H9 (cell line): ENCODE measurements around the gene CLIC3. TPM values are rescaled to one million over a fixed set of nuclear protein-coding genes. Genes with fewer than 3 reads are reported as not detected.

Experiments
- DNase-seq: peaks from one replicate; pipeline ENCODE4 v3.0.0-alpha.2; 2017
- H2AFZ ChIP-seq: one replicate; pipeline ENCODE4 v1.6.1; 2013; ENCODE audit warnings: mild to moderate bottlenecking, low read length, control low read depth, moderate library complexity
- H2AK5ac ChIP-seq: 2 replicates; pipeline ENCODE4 v1.6.1; 2013; ENCODE audit warnings: low read length, control low read depth, mixed read lengths; ENCODE audit not compliant: insufficient read length
- H2BK120ac ChIP-seq: one replicate; pipeline ENCODE4 v1.6.1; 2013; ENCODE audit warnings: low read depth, mild to moderate bottlenecking, low read length, control low read depth, inconsistent platforms; ENCODE audit not compliant: poor library complexity, severe bottlenecking
- H2BK12ac ChIP-seq: 2 replicates; pipeline ENCODE4 v1.6.1; 2013; ENCODE audit warnings: low read length, control low read depth, mixed read lengths, low read depth; ENCODE audit not compliant: insufficient read length
- H2BK15ac ChIP-seq: 2 replicates; pipeline ENCODE4 v1.6.1; 2013; ENCODE audit warnings: low read depth, low read length, control low read depth
- H2BK20ac ChIP-seq: one replicate; pipeline ENCODE4 v1.6.1; 2013; ENCODE audit warnings: low read depth, mild to moderate bottlenecking, low read length, control low read depth, inconsistent platforms; ENCODE audit not compliant: poor library complexity, severe bottlenecking
- H2BK5ac ChIP-seq: 2 replicates; pipeline ENCODE4 v1.6.1; 2013; ENCODE audit warnings: low read length, control low read depth, mixed read lengths; ENCODE audit not compliant: insufficient read length
- H3K14ac ChIP-seq: 2 replicates; pipeline ENCODE4 v1.6.1; 2013; ENCODE audit warnings: low read length, control low read depth; ENCODE audit not compliant: insufficient read depth
- H3K18ac ChIP-seq: 2 replicates; pipeline ENCODE4 v1.6.1; 2013; ENCODE audit warnings: low read depth, mild to moderate bottlenecking, mixed read lengths, low read length, control low read depth; ENCODE audit not compliant: insufficient read length
- H3K23ac ChIP-seq: 2 replicates; pipeline ENCODE4 v1.6.1; 2013; ENCODE audit warnings: low read length, control low read depth, mixed read lengths, low read depth; ENCODE audit not compliant: insufficient read length
- H3K23me2 ChIP-seq: 2 replicates; pipeline ENCODE4 v1.6.1; 2013; ENCODE audit warnings: low read depth, mild to moderate bottlenecking, mixed read lengths, low read length, control low read depth; ENCODE audit not compliant: insufficient read length, poor library complexity, severe bottlenecking
- H3K27ac ChIP-seq: 2 replicates; pipeline ENCODE4 v1.5.1; 2013; ENCODE audit warnings: low read length, control low read depth, mixed read lengths, low read depth; ENCODE audit not compliant: insufficient read length
- H3K27me3 ChIP-seq: 2 replicates; pipeline ENCODE4 v1.6.1; 2013; ENCODE audit warnings: low read length, control low read depth, inconsistent platforms; ENCODE audit not compliant: insufficient read depth
- H3K4ac ChIP-seq: 2 replicates; pipeline ENCODE4 v1.6.1; 2013; ENCODE audit warnings: low read depth, mild to moderate bottlenecking, control low read depth, inconsistent platforms, low read length, moderate library complexity
- H3K4me1 ChIP-seq: 2 replicates; pipeline ENCODE4 v1.6.1; 2013; ENCODE audit warnings: low read length, control low read depth, inconsistent platforms; ENCODE audit not compliant: insufficient read depth
- H3K4me2 ChIP-seq: 2 replicates; pipeline ENCODE4 v1.6.1; 2013; ENCODE audit warnings: low read length, control low read depth, mixed read lengths; ENCODE audit not compliant: insufficient read length, insufficient read depth
- H3K56ac ChIP-seq: 2 replicates; pipeline ENCODE4 v1.6.1; 2013; ENCODE audit warnings: low read depth, mild to moderate bottlenecking, mixed read lengths, low read length, control low read depth; ENCODE audit not compliant: insufficient read length
- H3K79me1 ChIP-seq: 2 replicates; pipeline ENCODE4 v1.6.1; 2013; ENCODE audit warnings: low read depth, mild to moderate bottlenecking, moderate library complexity, low read length, control low read depth, inconsistent platforms; ENCODE audit not compliant: insufficient read depth, poor library complexity, severe bottlenecking
- H3K79me2 ChIP-seq: 2 replicates; pipeline ENCODE4 v1.6.1; 2013; ENCODE audit warnings: low read length, control low read depth, inconsistent platforms; ENCODE audit not compliant: insufficient read depth
- H3K9ac ChIP-seq: 2 replicates; pipeline ENCODE4 v1.6.1; 2013; ENCODE audit warnings: low read length, control low read depth, mixed read lengths; ENCODE audit not compliant: insufficient read length; ENCODE audit errors: extremely low read depth
- H3K9me3 ChIP-seq: one replicate; pipeline ENCODE4 v1.6.1; 2013; ENCODE audit warnings: low read depth, low read length, inconsistent platforms; ENCODE audit not compliant: control insufficient read depth
- H3T11ph ChIP-seq: one replicate; pipeline ENCODE4 v1.6.1; 2013; ENCODE audit warnings: mild to moderate bottlenecking, low read length, control low read depth, inconsistent platforms
- H4K20me1 ChIP-seq: one replicate; pipeline ENCODE4 v1.6.1; 2013; ENCODE audit not compliant: control insufficient read depth, insufficient read length, insufficient read depth
- H4K5ac ChIP-seq: 2 replicates; pipeline ENCODE4 v1.6.1; 2013; ENCODE audit warnings: low read depth, mild to moderate bottlenecking, mixed read lengths, low read length, control low read depth; ENCODE audit not compliant: insufficient read length
- H4K8ac ChIP-seq: replicated peaks from 2 replicates; pipeline ENCODE4 v1.6.1; 2013; ENCODE audit warnings: low read length, control low read depth, mixed read lengths, low read depth; ENCODE audit not compliant: insufficient read length
- H4K91ac ChIP-seq: 2 replicates; pipeline ENCODE4 v1.6.1; 2013; ENCODE audit warnings: low read depth, mild to moderate bottlenecking, moderate library complexity, mixed read lengths, low read length, control low read depth; ENCODE audit not compliant: insufficient read length
- H3K27ac Mint-ChIP-seq, 3 experiments: 2 replicates in 2 of 3; 3 replicates in 1 of 3; pipeline ENCODE4 v1.8.0; 2020 to 2021; ENCODE audit warnings: mixed read lengths in 3 of 3, mild to moderate bottlenecking in 1 of 3, moderate library complexity in 1 of 3
- H3K27me3 Mint-ChIP-seq: 2 replicates; pipeline ENCODE4 v1.8.0; 2021; ENCODE audit warnings: low read depth, mild to moderate bottlenecking, moderate library complexity, mixed read lengths
- H3K36me3 Mint-ChIP-seq, 3 experiments: 2 replicates in 2 of 3; 3 replicates in 1 of 3; pipeline ENCODE4 v1.8.0; 2020 to 2021; ENCODE audit warnings: low read depth in 3 of 3, mixed read lengths in 3 of 3; ENCODE audit not compliant: insufficient read depth in 1 of 3
- H3K4me1 Mint-ChIP-seq, 2 experiments: 2 replicates each; pipeline ENCODE4 v1.8.0; 2020; ENCODE audit warnings: mixed read lengths in 2 of 2
- H3K4me3 Mint-ChIP-seq, 2 experiments: 2 replicates in 1 of 2; 3 replicates in 1 of 2; pipeline ENCODE4 v1.8.0; 2020 to 2021; ENCODE audit warnings: mild to moderate bottlenecking in 2 of 2, mixed read lengths in 2 of 2, moderate library complexity in 1 of 2
- H3K9me3 Mint-ChIP-seq, 2 experiments: 2 replicates in 1 of 2; 3 replicates in 1 of 2; pipeline ENCODE4 v1.8.0; 2020; ENCODE audit warnings: mild to moderate bottlenecking in 2 of 2, mixed read lengths in 2 of 2, moderate library complexity in 1 of 2
- CTCF ChIP-seq: fragments of 200-600 bp; sonication (generic); conservative IDR thresholded peaks from 3 replicates; pipeline ENCODE4 v1.8.0; 2021; ENCODE audit warnings: antibody characterized with exemption, mild to moderate bottlenecking
- WGBS: extraction: QIAGEN DNeasy Blood & Tissue Kit; methylation state at CpG from one replicate; pipeline ENCODE4 v1.1.7; 2013; ENCODE audit warnings: missing lambda C conversion rate, low lambda C conversion rate, mixed read lengths; ENCODE audit not compliant: insufficient read length; ENCODE audit errors: extremely low coverage; 5-methylcytosine and 5-hydroxymethylcytosine counted together
- total RNA-seq: library from RNA; stranded (reverse); gene quantifications from 2 replicates; pipeline ENCODE4 v1.2.1, GENCODE V29; 2021

CLIC3 gene
- total RNA-seq, 1 experiment from 2014 or later = 0.31 TPM

DNA sequence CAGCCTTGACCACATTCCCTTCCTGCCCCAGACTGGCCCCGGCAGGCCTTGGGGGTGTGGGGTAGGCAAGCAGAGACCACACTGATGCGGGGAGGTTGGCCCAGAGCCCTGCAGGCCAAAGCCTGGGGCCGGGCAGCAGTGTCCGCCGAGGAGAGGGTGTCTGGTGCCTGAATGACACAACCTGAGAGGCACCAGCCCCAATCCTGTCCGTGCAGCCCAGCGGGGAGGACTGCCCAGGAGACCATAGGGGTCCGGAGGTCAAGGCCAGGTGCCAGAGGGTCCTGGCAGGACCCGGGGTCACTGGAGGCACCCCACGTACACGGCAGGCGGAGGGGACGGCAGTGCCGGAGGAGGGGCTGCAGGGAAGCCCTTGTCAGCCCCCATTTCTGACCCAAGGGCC, 24.6 kb downstream of the CLIC3 start:
- Histone ChIP-seq H3K18ac (no peak overlapping the region), H2BK20ac (no peak overlapping the region), H3K79me1 (no peaks in the 10 kb centered on the region), H4K8ac (no peak overlapping the region), H4K20me1 (no peaks in the 10 kb centered on the region), H3K9ac (no peak overlapping the region), H4K91ac (no peak overlapping the region), H4K5ac (no peak overlapping the region), H2BK5ac (no peak overlapping the region), H2AFZ (no peak overlapping the region), H3K27me3 (no peaks in the 10 kb centered on the region), H2BK120ac (no peak overlapping the region), H3K14ac (no peak overlapping the region; the same call in 1 of the 2 replicates), H3K4me1 (no peaks in the 10 kb centered on the region), H3T11ph (no peak overlapping the region), H3K4me2 (no peak overlapping the region), H3K23me2 (no peaks in the 10 kb centered on the region), H3K9me3 (no peaks in the 10 kb centered on the region), H3K4ac (no peak overlapping the region), H3K56ac (no peak overlapping the region), H2BK12ac (no peak overlapping the region), H3K23ac (no peak overlapping the region), H2BK15ac (no peak overlapping the region), H3K27ac (no peak overlapping the region), H3K79me2 (no peaks in the 10 kb centered on the region), H2AK5ac (no peak overlapping the region)
- Mint-ChIP-seq H3K27ac (no peak overlapping the region), H3K9me3 (no peaks in the 10 kb centered on the region), H3K4me3 (no peak overlapping the region), H3K4me1 (0 out of 4 replicates have a peak, but pooled peaks cover 0 to 2% of the 10 kb centered on the region in 2 experiments), H3K27me3 (peaks cover 4% of the 10 kb centered on the region), H3K36me3 (no peaks in the 10 kb centered on the region)
- no peak for DNase-seq
- no CpG with 5 or more reads among the region's 14 CpGs for WGBS
- no peak for TF ChIP-seq CTCF
